AG08395 (cell line): ENCODE data around the gene CHPF.

ENCODE experiments used
- DNase-seq: peaks from one replicate; pipeline ENCODE4 v3.0.0; 2012; ENCODE audit warnings: mixed read lengths, low spot score

The CHPF gene

DNA sequence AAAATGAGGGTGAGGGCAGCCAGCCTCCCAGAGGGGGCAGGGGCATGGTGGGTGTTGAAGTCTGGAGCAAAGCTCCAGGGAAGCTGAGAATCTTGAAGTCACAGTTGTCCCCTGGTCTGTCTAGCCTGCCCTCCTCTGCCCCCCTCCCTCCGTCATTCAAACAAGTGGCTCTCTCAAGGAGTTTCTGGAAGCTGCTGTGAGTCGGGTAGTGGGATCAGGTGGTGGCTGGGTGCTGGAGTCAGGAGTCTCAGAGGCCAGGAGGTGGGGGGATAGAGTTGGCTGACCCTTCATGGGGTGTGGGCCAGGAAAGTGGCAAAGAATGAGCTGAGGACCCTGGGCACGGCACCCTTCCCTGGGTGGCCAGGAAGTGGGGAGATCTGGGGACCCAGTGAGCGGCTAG, 29.8 kb downstream of the CHPF start:
- no peak for DNase-seq

DNA sequence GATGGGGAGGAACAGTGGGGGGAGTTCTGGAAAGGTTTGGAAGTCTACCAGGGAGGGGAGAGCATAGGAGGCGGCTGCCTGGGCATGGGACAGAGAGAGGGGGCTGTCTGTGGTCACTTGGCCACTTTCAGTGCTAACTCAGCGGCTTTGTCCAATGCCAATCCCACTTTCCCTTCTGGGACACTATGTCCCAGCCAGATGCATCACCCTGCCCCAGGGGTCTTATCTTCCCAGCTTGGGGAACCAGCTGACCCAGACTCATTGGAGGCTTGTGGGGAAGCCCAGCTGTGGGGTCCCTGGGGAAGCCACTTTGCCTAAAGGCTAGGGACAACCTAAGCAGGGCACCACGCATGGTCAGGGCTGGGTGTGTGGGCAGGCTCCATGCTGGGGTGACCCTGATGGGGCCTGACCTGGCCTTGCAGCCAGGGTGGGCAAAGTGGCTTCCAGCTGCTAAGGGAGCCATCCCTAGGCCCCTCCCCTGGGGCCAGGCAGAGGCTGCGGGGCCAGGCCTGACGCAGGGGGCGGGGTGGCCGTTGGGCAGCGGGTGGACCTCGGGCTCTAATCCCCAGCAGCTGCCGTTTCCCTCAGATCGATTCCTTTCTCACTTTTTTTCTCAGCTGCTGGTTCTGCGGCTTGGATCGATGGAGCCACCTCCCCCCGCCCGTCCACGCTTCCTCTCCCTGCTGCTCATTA, 30.9 kb downstream of the CHPF start:
- no peak for DNase-seq

DNA sequence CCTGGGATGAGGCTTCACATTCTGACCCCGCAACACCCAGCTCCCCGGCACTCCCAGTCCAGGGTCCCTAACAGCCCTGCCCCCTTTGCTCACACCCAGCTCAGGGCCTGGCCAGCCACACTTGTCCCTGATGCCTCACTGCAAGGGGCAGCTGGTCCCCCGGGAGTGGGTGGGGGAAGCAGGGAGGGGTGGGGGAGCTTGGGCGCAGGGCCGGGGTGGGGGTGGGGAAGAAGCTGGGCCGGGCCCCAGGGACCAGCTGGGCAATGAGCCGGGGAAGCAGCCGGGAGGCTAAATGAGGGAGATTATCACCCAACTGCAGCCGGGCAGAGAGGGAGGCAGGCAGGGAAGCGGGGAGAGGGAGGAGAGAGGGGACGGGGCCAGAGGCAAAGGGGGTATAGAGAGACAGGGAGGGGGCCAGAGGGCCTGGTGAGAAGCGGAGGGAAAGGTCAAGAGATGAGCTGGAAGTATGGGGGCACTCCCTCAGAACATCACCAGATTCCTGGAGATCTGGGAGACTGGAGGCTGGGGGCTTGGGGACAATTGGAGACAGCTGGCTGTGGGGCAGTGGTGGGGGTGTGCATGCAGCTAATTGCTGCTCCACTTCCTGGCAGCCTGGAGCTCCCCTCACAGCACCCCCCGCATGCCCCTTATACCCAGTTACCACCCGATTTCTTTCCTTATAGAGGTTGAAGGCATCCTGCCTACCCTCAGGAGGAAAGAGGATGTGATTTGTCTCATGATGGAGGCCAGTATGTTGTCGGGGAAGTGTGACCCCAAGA, 31.9 kb downstream of the CHPF start:
- DNase-seq, result no peak

DNA sequence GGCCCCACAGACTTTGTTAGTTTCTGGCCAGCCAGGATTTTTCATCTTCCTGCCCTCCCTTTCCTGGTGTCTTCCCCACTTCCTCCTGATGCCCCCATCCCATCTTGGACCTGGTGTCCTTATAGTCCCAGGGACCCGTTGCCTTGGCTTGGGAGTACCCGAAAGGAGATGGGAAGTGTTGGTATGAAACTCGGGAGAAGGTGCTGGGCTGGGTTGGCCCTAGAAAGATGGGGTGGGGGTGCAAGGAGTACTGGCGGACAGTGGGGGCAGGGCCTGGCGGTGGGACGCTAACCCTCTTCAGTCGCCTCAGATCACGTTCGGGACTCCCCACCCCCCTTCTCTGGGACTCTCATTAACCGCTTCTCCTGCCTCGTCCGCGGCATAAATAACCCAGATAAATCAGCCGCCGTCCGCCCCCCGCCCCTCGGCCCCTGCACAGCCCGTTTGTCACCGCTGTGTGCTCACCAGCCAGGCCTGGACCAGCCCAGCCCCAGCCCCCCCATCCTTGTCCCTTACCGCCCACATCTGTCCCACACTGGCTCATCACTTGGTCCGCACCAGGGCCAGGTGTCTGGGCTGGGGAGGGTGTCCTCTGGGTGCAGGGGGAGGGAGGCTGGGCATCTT, 33.0 kb downstream of the CHPF start:
- no peak for DNase-seq

DNA sequence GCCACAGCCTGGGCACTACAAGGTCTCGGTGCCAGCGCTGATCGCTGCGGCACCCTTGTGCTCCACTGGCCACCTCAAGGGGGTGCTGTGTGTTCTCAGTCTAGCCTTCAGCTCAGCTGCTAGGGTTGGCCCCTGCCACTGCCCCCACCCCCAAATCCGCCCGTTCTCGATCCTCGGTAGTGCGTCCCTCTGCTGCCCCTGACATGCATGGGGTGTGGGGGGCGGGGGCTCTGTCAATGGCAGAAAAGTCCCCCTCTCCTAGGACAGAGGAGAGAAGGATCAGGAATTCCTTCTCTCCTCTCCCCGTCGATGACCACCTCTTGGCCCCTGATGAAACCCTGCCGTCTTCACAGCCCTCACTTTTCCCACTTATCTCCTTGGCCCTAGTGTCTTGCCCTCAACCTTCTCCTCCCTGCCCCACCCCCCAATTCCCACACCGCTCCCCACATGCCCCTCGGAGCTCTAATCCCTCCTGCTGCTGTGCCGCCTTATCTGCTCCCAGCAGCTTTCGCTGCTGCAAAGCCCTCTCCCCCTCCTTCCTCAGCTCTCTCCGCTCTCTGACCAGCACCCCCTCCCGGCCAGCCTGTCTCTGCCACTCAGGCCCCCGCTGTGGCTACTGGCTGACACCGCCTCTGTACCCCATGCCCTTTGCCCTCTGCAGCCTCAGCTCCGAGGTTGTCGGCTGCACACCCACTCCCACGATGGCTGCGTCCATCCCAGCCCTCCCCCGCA, 33.7 kb downstream of the CHPF start:
- peak; percentile 60 for DNase-seq

DNA sequence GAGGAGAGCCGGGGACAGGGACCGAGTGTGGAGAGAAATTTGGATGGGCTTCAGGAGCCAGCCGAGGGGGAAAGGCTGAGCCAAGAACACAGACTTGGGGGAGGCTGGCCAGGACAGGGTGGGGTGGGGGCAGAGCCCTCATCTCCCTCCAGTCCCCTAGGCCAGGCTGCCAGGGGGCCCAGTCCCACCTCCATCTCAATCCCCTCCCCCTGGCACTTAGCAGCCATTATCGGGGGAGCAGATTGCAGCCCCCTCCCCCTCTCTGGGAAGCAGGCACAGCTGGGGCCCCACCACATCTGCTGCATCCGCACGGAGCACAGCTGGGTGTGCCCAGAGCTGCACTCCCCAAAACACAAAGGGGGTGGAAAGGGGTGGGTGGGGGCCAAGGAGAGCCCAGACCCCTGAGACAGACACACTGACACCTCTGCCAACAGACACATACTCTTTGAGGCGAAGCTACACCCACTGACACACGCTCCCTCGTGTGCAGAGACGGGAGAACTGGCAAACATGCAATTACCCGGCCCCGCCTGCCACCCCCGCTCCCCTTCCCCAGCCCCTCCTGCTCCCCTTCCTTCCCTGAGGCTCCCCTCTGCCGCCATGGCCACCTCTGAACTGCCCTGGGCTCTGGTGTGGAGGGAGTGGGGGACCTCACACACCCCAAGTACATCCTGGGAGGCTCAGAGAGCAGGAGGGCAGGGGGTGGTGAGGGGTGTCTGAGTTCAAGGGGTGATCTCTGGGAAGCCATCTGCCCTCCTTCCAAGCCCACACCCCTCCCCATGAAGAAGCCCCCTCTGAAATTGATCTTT, 34.4 kb downstream of the CHPF start:
- no peak for DNase-seq

DNA sequence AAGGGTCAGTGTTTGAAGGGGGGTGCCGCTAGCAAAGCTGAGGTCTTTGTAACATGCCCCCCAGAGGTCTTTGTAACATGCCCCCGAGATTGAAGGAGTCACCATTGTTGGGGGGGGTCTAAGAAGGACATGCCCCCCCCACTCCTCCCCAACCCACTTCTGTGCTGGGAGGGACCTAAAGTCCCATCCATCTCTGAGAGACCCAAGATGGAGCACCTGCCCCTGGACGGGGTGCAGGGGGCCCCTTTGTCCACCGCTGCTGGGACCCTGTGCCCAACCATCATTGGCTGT, 35.2 kb downstream of the CHPF start:
- DNase-seq, result no peak

DNA sequence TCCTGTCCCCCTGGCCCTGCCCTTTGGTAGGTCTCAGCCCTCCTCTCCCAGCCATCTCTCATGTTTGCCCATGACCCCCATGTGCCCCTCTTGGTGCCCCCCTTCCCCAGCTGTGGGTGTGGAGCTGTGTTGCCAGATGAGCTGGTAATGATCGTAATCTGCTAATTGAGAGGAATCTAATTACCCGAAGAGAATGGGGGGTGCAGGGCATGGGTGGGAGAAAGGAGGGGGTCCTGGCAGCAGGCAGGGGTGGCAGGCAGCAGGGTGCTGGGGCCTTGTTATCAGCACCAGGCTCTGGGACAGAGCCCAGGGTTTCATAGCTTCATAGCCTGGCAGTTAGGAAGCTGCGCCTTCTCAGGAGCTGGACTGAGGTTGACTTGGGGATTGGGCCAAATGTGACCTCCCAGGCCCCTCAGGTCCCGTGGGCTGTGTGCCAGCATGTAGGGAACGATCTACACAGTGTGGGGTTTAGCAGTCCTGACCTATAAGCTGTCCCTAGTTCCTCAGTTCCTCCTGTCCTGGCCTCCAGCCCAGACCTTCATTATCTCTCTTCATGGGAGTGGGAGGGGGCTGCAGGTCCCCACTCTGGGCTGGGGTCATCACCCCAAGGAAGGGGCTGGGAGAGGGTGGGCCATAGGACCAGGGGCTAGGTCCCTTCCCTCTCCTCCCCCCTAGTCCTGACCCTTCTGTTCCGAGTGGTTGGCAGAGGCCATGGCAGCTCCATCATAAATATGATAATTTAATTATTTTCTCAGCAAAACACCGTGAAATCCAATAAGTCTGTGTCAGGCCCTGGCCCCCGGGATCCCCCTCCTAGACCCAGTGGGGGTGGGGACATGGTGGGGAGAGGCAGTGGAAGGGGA, 35.8 kb downstream of the CHPF start:
- DNase-seq, result no peak

DNA sequence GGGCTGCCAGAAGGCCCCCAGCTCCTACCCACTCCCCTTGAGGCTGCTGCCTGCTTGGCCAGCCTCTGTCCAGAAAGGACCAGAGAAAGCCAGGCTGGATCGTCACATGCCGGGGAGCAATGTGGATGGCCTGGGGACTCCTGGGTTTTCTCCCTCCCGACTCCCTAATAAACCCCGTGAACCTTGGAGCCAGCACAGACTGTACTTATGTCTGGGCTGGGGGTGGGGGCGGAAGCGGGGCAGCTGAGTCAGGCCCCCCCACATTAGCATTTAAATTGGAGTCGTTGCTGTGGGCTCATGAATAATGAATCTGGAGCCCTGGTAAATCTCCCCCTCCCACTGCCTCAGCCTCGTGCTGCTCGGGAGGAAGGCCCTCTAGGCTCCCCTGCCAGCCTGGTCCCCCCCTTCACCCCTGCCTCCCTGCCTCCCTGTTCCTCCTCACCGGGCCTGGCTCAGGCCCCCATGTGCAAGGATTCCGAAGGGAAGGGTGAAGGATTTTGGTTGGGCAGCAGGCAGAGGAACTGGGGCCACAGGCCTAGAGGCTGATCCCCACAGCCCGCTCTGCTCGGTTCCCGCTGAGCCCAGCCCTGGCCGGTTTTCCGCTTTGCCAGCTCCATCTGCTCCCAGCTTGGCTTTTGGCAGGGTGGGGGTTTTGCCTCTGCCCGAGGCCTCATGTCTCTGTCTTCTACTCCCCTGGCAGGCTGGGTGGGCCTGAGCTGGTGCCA, 36.6 kb downstream of the CHPF start:
- no peak for DNase-seq

DNA sequence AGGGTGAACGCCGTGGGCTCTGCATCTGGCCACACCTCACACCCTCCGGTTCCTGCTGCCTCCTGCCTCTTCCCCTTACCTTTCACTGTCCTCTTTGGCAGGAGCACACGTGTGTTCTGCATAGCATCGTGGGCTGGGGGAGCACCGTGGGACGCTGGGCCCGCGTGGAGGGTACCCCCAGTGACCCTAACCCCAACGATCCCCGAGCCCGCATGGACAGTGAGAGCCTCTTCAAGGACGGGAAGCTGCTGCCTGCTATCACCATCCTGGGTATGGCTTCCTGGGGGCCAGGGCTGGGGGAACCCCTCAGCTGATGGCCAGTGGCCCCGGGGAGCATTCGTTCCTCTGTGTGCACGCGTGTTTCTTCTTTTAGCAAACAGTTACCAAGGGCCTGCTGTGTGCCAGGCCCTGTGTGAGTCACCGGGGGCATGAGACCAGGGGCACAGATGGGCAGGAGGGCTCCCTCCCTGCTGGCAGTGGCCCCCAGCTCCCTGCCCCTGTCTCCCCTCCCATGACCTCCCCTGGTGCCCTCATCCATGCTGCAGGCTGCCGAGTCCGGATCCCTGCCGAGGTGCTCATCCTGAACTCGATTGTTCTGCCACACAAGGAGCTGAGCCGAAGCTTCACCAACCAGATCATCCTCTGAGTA, 37.3 kb downstream of the CHPF start:
- no peak for DNase-seq

DNA sequence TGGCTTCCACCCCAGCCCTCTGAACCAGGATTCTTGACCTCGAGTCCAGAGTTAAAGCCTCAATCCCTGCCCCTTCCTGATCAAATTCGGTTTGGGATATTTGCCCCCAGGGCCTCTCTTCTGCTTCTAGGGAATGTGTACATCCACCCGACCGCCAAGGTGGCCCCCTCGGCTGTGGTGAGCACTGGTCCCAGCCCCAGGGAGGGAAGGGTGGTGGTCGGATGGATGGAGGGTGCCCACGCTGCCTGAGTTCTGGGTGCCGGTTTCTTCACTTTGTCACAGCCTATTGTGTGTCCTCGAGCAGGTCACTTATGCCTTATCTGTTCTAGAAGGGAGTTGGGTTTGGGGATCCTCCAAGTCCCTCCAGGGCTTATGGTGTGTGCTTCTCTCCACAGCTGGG, 38.0 kb downstream of the CHPF start:
- DNase-seq, result no peak

DNA sequence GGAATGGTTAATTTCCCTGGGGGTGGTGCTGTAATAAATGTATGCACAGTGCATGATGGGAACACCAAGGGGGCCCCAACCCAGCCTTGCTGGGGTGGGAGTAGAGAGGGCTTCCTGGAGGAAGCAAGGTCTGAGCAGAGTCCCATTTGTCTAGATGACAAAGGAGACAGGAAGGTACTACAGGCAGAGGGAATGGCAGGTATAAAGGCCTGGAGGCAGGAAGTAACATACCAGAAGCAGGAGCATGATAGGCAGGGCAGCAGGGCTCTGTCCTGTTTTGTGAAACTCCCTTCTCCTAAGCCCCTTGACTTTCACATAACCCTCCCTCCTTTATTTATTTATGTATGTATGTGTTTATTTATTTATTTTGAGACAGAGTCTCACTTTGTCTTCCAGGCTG, 41.0 kb downstream of the CHPF start:
- no peak for DNase-seq

DNA sequence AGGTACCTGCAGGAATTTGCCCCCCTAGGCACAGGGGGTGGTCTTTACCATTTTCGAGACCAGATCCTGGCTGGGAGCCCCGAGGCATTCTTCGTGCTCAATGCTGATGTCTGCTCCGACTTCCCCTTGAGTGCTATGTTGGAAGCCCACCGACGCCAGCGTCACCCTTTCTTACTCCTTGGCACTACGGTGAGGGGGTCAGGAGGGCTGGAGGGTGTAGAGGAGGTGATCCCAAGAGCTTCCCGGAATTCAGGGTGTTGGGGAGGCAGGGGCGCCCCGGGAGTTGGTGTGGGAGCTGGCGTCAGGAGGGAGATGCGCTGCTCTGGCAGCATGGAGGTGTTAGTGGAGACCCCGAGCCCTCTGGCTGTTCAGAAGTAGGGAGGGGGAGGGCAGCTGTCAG, 41.8 kb downstream of the CHPF start:
- no peak for DNase-seq

DNA sequence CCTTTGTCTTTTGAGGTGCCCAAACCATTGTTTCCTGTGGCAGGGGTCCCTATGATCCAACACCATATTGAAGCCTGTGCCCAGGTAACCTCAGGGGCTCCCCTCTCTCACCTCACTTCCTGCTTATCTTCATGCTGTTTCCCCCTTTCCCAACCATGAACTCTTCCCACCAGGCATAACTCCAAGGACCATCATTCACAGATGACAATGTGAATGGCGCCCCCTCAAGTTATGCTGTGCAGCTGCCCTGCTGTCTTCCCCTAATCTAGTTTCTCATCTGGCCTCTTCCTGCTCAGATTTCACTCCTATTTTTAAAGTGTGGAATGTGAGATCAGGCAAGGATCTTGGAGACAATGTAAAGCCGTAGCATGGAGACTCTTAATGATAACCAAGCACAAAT, 43.5 kb downstream of the CHPF start:
- DNase-seq, result no peak

DNA sequence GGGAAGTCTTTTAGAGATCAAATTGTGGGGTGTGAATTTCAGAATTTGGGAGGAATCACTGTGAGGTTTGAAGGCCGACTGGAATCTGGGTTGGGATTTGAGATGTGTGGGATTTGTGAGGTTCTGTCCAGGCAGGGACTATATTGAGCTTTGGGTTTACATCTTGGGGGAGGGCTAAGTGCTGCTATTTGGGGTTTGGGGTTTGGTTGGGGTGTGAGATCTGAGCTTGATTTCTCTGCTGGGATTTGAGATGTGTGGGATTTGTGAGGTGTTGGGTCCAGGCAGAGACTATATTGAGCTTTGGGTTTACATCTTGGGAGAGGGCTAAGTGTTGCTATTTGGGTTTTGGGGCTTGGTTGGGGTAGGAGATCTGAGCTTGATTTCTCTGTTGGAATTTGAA, 44.1 kb downstream of the CHPF start:
- no peak for DNase-seq

DNA sequence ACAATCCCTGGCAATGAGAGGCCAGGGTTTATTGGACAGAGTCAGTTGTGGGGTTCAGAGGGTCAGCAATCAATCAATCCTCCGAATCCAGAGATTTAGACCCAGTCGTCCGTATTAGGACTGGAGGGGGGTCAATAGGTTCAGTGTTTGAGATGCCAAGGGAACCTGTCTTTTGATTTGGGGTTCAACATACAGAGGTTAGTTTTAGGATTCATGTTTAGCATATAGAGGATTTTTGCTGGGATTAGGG, 44.6 kb downstream of the CHPF start:
- no peak for DNase-seq

DNA sequence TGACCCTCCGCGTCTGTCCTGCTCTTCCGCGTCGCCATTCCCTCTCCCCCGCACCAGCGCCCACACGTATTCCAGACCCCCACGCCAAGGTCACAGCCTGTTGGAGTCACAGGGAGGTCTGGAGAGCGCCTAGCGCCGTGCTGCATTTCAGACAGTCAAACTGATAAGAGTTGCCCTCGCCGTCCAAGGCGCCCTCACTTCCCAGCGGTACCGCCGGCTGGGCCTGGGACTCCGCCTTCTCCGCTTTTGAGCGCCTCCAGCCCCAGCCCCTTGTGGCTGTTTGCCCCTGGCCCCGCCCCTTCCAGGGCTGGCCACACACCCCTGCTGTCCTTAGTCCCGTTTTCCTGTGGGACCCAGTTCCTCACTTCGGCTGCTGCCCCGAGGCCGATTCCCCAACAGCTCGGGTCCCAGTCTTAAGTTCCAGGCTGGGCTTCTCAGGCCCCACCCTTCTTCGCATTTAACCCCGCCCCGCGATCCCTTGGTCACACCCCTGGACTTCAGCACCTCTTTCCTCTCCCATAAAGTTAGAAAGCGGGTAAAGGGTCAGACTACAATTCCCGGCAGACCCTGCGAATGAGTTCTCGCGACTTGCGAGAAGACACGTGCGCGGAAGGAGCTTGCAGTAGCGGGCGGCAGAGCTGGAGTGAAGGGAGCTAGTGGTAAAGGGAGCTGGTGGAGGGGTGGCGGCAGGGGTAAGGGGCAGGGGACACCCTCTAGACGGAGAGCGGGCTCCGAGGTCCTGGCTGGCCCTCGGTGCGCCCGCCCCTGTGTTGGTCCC, 45.1 kb downstream of the CHPF start, which contains the start of gene GMPPA:
GMPPA (plus strand) TSS at position 612 of the 778 bp plus-strand sequence. CDS start 1,085 bp downstream, outside the sequence.
- DNase-seq, result peak; percentile 98

DNA sequence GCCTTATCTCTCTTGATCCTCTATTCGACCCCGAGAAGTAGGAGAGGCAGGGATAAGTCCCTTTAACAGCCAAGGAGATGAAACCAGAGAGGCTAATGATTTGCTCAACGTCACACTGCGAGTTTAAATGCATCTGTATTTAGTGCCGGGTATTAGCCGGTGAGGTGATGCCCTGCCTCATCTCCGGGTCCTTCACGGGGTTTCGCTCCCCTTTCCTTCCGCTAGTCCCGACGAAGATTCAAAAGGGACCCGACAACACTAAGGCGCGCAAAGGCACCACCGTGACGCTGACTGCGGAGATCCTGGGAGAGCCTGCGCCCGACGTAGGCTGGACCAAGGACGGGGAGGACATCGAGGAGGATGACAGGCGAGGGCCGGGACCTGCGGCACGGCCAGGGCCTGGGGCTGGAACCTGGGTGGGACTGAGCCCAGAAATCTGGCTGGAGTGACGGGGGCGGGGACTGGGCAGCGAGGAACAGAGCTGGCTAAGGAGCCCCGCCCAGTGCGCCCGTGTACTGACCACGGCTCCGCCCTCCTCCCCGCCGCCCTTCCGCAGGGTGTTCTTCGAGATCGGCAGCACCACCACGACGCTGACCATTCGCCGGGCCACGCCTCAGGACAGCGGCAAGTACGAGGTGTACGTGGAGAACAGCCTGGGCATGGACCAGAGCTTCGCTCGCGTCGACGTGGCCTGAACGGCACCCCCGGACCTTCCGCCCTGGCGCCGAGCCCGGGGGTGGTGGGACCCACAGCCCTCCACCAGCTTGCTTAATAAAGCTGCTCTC, 45.9 kb downstream of the CHPF start:
- DNase-seq, result peak; percentile 92
